Mucosa of descending colon (tissue), 3 donors: Measurements from ENCODE around the gene DNALI1. TPM values are rescaled to one million over a fixed set of nuclear protein-coding genes. Genes with fewer than 3 reads are reported as not detected.
"Not testable (repeated sequence)": the region's sequence is repeated elsewhere in the genome, so short reads cannot be mapped to it uniquely, and the experiment has no call there.

Source experiments
- ATAC-seq: fragments of 200-7000 bp; cut with Tn5 transposase; one replicate; pipeline ENCODE4 v1.9.1; 2020; ENCODE audit warnings: mild to moderate bottlenecking, moderate library complexity
- DNase-seq, 3 donors: peaks; one replicate each; pipeline ENCODE4 v3.0.0-alpha.2; 2020
- H3K36me3 ChIP-seq: fragments of 200-600 bp; one replicate; pipeline ENCODE4 v1.8.0; 2021; ENCODE audit warnings: low read depth, mild to moderate bottlenecking
- H3K4me1 ChIP-seq: fragments of 200-600 bp; one replicate; pipeline ENCODE4 v1.8.0; 2021; ENCODE audit warnings: low read depth, mild to moderate bottlenecking
- H3K4me3 ChIP-seq: fragments of 200-600 bp; one replicate; pipeline ENCODE4 v1.8.0; 2021; ENCODE audit warnings: mild to moderate bottlenecking
- H3K9me3 ChIP-seq: fragments of 200-600 bp; one replicate; pipeline ENCODE4 v1.8.0; 2021; ENCODE audit warnings: mild to moderate bottlenecking
- CTCF ChIP-seq: fragments of 200-600 bp; IDR thresholded peaks from one replicate; pipeline ENCODE4 v1.8.0; 2022; ENCODE audit warnings: antibody characterized with exemption, mild to moderate bottlenecking
- intact Hi-C, 2 donors: fragments of 100-400 bp; cut with DNase I in 1 of 2; cut with micrococcal nuclease in 1 of 2; formaldehyde crosslinking; loops; one replicate each; pipeline versions ENCODE4 v1.11.0 to v1.11.1; 2022; cut with DNase I, micrococcal nuclease
- total RNA-seq, 3 donors: library from RNA; stranded (reverse); fragmentation: NEBNext Ultra II Directional in 2 of 3; extraction: Animal tissue kit (Norgen Biotek cat#: 25700) in 2 of 3; gene quantifications; one replicate each; pipeline versions ENCODE4 v1.2.1 to v1.2.4, GENCODE V29; 2021 to 2023
- donor health status: DM: no; HTN: no; CAD: no; lungs with moderate emphysema.
- donor health status: DM: no; HTN: no; CAD: no.
- donor health status: DM: no; HTN: yes; CAD: no.

DNALI1 gene
- total RNA-seq, 3 donors from 2014 or later: 3.2 to 9.1 (median 3.6) TPM

DNA sequence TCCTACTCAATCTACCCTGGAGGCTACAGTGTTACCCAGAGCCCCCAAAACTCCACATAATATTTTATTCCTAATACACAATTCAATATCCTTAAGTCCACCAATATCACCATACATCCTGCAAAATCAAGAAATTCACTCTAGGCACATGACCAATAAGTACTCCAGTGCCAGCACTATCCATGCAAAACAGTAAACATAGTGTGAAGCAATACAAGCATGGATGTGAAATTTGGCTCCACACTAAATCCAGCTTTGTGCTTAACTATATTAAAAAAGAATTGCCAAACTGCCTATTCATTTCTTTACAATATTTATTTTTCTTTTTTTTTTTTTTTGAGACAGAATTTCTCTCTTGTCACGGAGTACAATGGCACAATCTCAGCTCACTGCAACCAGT is 39.2 kb upstream of the DNALI1 start:
- no peak for DNase-seq
- no peak for TF ChIP-seq CTCF
- no peaks in the 10 kb centered on the region for H3K9me3 ChIP-seq
- intact Hi-C loops: no loop called here
- peaks cover 6% of the 10 kb centered on the region for H3K4me1 ChIP-seq
- H3K36me3 ChIP-seq: no peaks in the 10 kb centered on the region
- H3K4me3 ChIP-seq: no peak overlapping the region
- no peak for ATAC-seq

DNA sequence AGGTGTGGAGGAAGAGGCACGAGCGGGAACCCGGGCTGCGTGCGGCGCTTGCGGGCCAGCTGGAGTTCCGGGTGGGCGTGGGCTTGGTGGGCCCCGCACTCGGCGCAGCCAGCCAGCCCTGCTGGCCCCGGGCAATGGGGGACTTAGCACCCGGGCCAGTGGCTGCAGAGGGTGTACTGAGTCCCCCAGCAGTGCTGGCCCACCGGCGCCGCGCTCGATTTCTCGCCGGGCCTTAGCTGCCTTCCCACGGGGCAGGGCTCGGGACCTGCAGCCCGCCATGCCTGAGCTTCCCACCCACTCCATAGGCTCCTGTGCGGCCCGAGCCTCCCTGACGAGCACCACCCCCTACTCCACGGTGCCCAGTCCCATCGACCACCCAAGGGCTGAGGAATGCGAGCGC is 38.5 kb upstream of the DNALI1 start:
- intact Hi-C loops, H3K9me3 ChIP-seq, H3K4me3 ChIP-seq: not testable (repeated sequence)

GRCh38 chr1:37518929-37519328 is 37.8 kb upstream of the DNALI1 start:
- not testable (repeated sequence) for H3K9me3 ChIP-seq

More for the DNA sequence above, 38.5 kb upstream of the DNALI1 start:
- not testable (repeated sequence) for ATAC-seq, DNase-seq, H3K4me1 ChIP-seq, H3K36me3 ChIP-seq

GRCh38 chr1:37519613-37520012 is 37.1 kb upstream of the DNALI1 start:
- Histone ChIP-seq H3K4me3 (no peak overlapping the region), H3K36me3 (no peaks in the 10 kb centered on the region), H3K4me1 (no peaks in the 10 kb centered on the region), H3K9me3 (no peaks in the 10 kb centered on the region)
- DNase-seq (no peak), ATAC-seq (no peak)
- no peak for TF ChIP-seq CTCF
- intact Hi-C loops: no loop called here

More at GRCh38 chr1:37518929-37519328, 37.8 kb upstream of the DNALI1 start:
- DNase-seq, H3K4me1 ChIP-seq, H3K36me3 ChIP-seq, intact Hi-C loops, ATAC-seq, H3K4me3 ChIP-seq: not testable (repeated sequence)

GRCh38 chr1:37529888-37530287 is 26.9 kb upstream of the DNALI1 start:
- ATAC-seq, intact Hi-C loops, DNase-seq: not testable (repeated sequence)

GRCh38 chr1:37532418-37533156 is 24.2 kb upstream of the DNALI1 start:
- DNase-seq, H3K4me1 ChIP-seq, H3K36me3 ChIP-seq, H3K9me3 ChIP-seq, H3K4me3 ChIP-seq, ATAC-seq, intact Hi-C loops: not testable (repeated sequence)

More at GRCh38 chr1:37529888-37530287, 26.9 kb upstream of the DNALI1 start:
- not testable (repeated sequence) for H3K4me3 ChIP-seq, H3K36me3 ChIP-seq, H3K9me3 ChIP-seq, H3K4me1 ChIP-seq

DNA sequence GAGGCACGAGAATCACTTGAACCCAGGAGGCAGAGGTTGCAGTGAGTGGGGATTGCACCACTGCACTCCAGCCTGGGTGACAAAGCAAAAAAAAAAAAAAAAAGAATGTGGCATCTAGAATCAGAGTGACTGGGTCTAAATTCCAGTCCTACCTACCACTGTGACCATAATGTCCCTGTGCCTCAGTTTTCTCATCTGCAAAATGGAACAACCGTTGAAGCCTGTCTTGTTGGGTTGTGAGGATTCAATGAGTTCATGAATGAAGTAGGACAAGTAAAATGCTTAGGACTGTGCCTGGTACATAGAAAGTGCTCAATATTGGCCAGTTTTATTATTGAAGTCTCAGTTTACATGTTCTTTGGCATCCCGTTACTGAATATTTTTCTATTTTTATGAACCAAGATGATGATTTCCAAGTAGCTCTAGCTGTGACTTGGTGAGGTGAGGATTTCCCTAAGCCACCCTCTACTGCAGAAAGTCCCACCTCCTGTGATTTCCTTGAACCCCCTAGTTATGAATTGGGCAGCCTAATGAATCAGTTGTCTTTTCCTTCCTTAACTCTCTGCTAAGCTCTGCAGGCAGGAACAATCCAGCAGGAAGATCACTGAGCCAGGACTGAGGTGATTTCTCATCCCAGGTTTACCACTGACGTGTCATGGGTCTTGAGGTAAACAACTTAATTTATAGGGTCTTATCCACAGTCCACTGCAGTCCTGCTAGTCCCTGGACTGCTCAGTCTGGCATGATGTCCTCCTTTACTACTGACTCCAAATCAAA is 23.2 kb upstream of the DNALI1 start:
- ATAC-seq (no peak), DNase-seq (no peak)
- Histone ChIP-seq H3K4me1 (no peaks in the 10 kb centered on the region), H3K36me3 (no peaks in the 10 kb centered on the region), H3K9me3 (no peaks in the 10 kb centered on the region), H3K4me3 (no peak overlapping the region)
- TF ChIP-seq CTCF: no peak
- intact Hi-C loops: no loop called here
